Measurements from ENCODE around the gene SPATA17. TPM values are rescaled to one million over a fixed set of nuclear protein-coding genes. Genes with fewer than 3 reads are reported as not detected.

SPATA17 gene
- total and polyA plus RNA-seq, 2 experiments from 2014 or later: 1.2 to 3.5 TPM

DNA sequence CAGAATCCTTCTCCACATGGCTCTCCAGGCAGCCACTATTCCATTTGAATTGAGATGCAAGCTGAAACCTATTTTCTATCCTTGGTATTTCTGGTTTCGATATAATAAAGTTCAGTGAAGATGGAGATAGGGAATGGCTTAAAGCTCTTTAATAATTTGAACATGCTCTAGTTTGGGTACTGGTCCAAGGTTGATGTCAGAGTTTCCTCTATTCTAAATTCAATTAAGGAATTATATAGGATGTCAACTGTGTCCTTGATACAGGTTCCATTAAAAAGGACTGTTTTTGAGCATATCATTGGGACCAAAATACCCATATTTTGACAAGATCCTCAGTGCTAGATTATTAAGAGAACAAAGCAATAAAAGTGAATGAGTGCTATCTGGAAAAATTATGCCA, 245.3 kb downstream of the SPATA17 start:
- H3K79me2 ChIP-seq (replicated peaks; ENCODE audit: insufficient read depth): no peaks in the 10 kb centered on the region
- H3F3A ChIP-seq (replicated peaks; ENCODE audit: low read depth): no peaks in the 10 kb centered on the region
- peaks cover 3% of the 10 kb centered on the region; the same call in 1 of the 3 replicates for H3K4me1 Mint-ChIP-seq
- H3K36me3 Mint-ChIP-seq (ENCODE audit: low read depth): no peaks in the 10 kb centered on the region
- ATAC-seq (no peak), DNase-seq (ENCODE audit: low spot score) (no peak)
- TF ChIP-seq, protein P1, sequence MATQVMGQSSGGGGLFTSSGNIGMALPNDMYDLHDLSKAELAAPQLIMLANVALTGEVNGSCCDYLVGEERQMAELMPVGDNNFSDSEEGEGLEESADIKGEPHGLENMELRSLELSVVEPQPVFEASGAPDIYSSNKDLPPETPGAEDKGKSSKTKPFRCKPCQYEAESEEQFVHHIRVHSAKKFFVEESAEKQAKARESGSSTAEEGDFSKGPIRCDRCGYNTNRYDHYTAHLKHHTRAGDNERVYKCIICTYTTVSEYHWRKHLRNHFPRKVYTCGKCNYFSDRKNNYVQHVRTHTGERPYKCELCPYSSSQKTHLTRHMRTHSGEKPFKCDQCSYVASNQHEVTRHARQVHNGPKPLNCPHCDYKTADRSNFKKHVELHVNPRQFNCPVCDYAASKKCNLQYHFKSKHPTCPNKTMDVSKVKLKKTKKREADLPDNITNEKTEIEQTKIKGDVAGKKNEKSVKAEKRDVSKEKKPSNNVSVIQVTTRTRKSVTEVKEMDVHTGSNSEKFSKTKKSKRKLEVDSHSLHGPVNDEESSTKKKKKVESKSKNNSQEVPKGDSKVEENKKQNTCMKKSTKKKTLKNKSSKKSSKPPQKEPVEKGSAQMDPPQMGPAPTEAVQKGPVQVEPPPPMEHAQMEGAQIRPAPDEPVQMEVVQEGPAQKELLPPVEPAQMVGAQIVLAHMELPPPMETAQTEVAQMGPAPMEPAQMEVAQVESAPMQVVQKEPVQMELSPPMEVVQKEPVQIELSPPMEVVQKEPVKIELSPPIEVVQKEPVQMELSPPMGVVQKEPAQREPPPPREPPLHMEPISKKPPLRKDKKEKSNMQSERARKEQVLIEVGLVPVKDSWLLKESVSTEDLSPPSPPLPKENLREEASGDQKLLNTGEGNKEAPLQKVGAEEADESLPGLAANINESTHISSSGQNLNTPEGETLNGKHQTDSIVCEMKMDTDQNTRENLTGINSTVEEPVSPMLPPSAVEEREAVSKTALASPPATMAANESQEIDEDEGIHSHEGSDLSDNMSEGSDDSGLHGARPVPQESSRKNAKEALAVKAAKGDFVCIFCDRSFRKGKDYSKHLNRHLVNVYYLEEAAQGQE (IDR thresholded peaks at IDR 0.05; ENCODE audit: unreplicated experiment): no peak
- H4K20me1 ChIP-seq (replicated peaks; ENCODE audit: insufficient read depth): no peaks in the 10 kb centered on the region
- no peaks in the 10 kb centered on the region for H3K27me3 ChIP-seq (ENCODE audit: insufficient read depth)
- no peaks in the 10 kb centered on the region for H3K27me3 Mint-ChIP-seq (ENCODE audit: insufficient read depth, low read depth, poor library complexity)
- no peak overlapping the region for H3K4me3 Mint-ChIP-seq
- H3K4me2 ChIP-seq: no peak overlapping the region
- H3K9me2 ChIP-seq (ENCODE audit: insufficient read depth): no peaks in the 10 kb centered on the region
- H3K9me3 Mint-ChIP-seq: no peaks in the 10 kb centered on the region
- H2AFZ ChIP-seq: no peak overlapping the region
- no peaks in the 10 kb centered on the region for H3K36me3 ChIP-seq (ENCODE audit: insufficient read depth)
- H3K4me3 ChIP-seq: no peak overlapping the region
- no peak overlapping the region for H3K27ac Mint-ChIP-seq
- 0 out of 2 replicates have a peak, but pooled peaks cover 8% of the 10 kb centered on the region for H3K4me1 ChIP-seq (ENCODE audit: insufficient read depth)
- H3K27ac ChIP-seq (ENCODE audit: low read depth): no peak overlapping the region

DNA sequence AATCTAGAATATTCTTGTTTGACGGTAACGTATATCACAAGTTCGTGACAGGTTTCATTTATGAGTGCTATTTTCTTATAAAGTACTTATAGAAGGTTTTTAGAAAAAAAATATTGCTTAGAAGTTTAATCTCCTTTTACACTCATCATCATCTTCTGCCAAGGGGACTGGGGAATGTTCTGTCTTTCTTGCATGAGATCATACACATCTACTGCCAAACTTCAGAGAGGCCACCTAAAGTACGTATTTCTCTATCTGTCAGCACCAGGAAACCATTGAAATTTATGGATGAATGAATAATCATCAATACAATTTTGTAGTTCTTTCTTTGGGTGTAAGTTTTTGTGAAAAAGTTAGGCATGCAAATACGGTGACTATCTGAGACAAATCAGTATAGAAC, 245.8 kb downstream of the SPATA17 start:
- Mint-ChIP-seq H3K9me3 (no peaks in the 10 kb centered on the region), H3K27ac (no peak overlapping the region), H3K36me3 (ENCODE audit: low read depth) (no peaks in the 10 kb centered on the region), H3K4me1 (peaks cover 3% of the 10 kb centered on the region; the same call in 1 of the 3 replicates), H3K4me3 (no peak overlapping the region), H3K27me3 (ENCODE audit: insufficient read depth, low read depth, poor library complexity) (no peaks in the 10 kb centered on the region)
- Histone ChIP-seq H3K27me3 (ENCODE audit: insufficient read depth) (no peaks in the 10 kb centered on the region), H3K4me2 (no peak overlapping the region), H3K9me2 (ENCODE audit: insufficient read depth) (no peaks in the 10 kb centered on the region), H3K79me2 (replicated peaks; ENCODE audit: insufficient read depth) (no peaks in the 10 kb centered on the region), H3K27ac (ENCODE audit: low read depth) (no peak overlapping the region), H2AFZ (no peak overlapping the region), H3K4me1 (ENCODE audit: insufficient read depth) (0 out of 2 replicates have a peak, but pooled peaks cover 8% of the 10 kb centered on the region), H3K4me3 (no peak overlapping the region), H4K20me1 (replicated peaks; ENCODE audit: insufficient read depth) (no peaks in the 10 kb centered on the region), H3F3A (replicated peaks; ENCODE audit: low read depth) (no peaks in the 10 kb centered on the region), H3K36me3 (ENCODE audit: insufficient read depth) (no peaks in the 10 kb centered on the region)
- no peak for DNase-seq (ENCODE audit: low spot score)
- ATAC-seq: no peak
- TF ChIP-seq JUNB (IDR thresholded peaks at IDR 0.05; ENCODE audit: unreplicated experiment) (no peak), EZH2 (IDR thresholded peaks at IDR 0.05; ENCODE audit: low read depth, unreplicated experiment) (no peak), POLR2AphosphoS5 (IDR thresholded peaks at IDR 0.05; ENCODE audit: low read depth) (no peak), ZNF331 (CRISPR knock-in tag; IDR thresholded peaks at IDR 0.05; ENCODE audit: low read depth) (no peak), STAT1 (IDR thresholded peaks at IDR 0.05; ENCODE audit: unreplicated experiment) (no peak)
- TF ChIP-seq, protein P1 (IDR thresholded peaks at IDR 0.05; ENCODE audit: unreplicated experiment): no peak
- TF ChIP-seq, protein P2, sequence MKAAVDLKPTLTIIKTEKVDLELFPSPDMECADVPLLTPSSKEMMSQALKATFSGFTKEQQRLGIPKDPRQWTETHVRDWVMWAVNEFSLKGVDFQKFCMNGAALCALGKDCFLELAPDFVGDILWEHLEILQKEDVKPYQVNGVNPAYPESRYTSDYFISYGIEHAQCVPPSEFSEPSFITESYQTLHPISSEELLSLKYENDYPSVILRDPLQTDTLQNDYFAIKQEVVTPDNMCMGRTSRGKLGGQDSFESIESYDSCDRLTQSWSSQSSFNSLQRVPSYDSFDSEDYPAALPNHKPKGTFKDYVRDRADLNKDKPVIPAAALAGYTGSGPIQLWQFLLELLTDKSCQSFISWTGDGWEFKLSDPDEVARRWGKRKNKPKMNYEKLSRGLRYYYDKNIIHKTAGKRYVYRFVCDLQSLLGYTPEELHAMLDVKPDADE (IDR thresholded peaks at IDR 0.05): no peak
- TF ChIP-seq, protein P3, sequence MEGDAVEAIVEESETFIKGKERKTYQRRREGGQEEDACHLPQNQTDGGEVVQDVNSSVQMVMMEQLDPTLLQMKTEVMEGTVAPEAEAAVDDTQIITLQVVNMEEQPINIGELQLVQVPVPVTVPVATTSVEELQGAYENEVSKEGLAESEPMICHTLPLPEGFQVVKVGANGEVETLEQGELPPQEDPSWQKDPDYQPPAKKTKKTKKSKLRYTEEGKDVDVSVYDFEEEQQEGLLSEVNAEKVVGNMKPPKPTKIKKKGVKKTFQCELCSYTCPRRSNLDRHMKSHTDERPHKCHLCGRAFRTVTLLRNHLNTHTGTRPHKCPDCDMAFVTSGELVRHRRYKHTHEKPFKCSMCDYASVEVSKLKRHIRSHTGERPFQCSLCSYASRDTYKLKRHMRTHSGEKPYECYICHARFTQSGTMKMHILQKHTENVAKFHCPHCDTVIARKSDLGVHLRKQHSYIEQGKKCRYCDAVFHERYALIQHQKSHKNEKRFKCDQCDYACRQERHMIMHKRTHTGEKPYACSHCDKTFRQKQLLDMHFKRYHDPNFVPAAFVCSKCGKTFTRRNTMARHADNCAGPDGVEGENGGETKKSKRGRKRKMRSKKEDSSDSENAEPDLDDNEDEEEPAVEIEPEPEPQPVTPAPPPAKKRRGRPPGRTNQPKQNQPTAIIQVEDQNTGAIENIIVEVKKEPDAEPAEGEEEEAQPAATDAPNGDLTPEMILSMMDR (conservative IDR thresholded peaks at IDR 0.05; ENCODE audit: low read depth in 2 of 2): no peak
